ENCODE data around the gene IFNA5. TPM values are rescaled to one million over a fixed set of nuclear protein-coding genes. Genes with fewer than 3 reads are reported as not detected.

IFNA5 gene
- total RNA-seq, 1 experiment from 2014 or later, result not detected

DNA sequence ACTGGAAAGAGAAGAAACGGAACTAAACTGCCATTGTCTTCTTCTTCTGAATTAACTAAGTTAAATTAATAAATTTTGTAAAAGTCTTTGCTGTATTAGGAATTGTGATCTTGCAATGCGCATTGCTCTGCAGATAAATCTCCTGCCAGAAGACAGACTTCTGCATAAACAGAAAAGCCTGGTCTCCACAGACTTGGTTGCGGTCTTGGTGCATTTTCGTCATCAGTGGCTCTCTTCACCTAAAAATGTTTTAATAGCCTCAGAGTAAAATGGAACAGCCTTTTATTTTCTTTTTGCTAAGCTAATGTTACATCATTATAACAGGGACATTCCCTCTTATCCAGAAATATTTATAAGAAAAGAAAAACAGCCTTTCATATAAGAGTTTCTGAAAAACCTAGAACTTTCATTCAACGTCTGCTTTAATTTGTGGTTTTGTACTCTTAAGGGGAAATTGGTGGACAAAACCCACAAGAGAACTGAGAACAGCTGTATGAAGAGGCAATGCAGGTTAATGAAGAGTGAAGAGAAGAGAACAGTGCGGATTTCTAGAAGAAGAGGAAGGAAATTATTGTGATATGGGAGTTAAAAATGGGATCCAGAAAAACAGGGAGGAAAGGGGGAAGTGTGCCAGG lies 10.1 kb downstream of the IFNA5 start:
- H4K20me1 ChIP-seq (ENCODE audit: insufficient read depth), result no peaks in the 10 kb centered on the region
- H2AFZ ChIP-seq (ENCODE audit: low read depth, low read length, poor library complexity, severe bottlenecking), result peak overlapping the region; percentile 8
- H3K9ac ChIP-seq (ENCODE audit: low read length), result no peak overlapping the region
- DNase-seq (ENCODE audit: low read depth, low spot score) (no peak), ATAC-seq (no peak)
- no peaks in the 10 kb centered on the region for H3K27me3 ChIP-seq (ENCODE audit: insufficient read depth, low read length)
- no peaks in the 10 kb centered on the region for H3K9me2 ChIP-seq (ENCODE audit: insufficient read depth)
- no peaks in the 10 kb centered on the region for H3K36me3 ChIP-seq (ENCODE audit: control insufficient read depth in 1 of 2, insufficient read depth in 2 of 2, low read length in 2 of 2)
- no peaks in the 10 kb centered on the region for H3K79me2 ChIP-seq (ENCODE audit: insufficient read depth, low read length)
- BruUV-seq (replicated peaks), result no TSS peak
- no peak overlapping the region for H3K27ac ChIP-seq (ENCODE audit: low read depth, low read length)
- ChIA-PET RAD21 (ENCODE audit: low non-redundant PET in 1 of 2, low total read pairs in 2 of 2, uncharacterized antibody in 2 of 2, unreplicated experiment in 2 of 2) (no interaction called here), POLR2A (no interaction called here), CTCF (no interaction called here)
- no peak for TF ChIP-seq SP1 (IDR thresholded peaks at IDR 0.05; ENCODE audit: low read depth)
- TF ChIP-seq SIN3A (IDR thresholded peaks at IDR 0.05; ENCODE audit: low read depth), result no peak
- TF ChIP-seq, protein P1, sequence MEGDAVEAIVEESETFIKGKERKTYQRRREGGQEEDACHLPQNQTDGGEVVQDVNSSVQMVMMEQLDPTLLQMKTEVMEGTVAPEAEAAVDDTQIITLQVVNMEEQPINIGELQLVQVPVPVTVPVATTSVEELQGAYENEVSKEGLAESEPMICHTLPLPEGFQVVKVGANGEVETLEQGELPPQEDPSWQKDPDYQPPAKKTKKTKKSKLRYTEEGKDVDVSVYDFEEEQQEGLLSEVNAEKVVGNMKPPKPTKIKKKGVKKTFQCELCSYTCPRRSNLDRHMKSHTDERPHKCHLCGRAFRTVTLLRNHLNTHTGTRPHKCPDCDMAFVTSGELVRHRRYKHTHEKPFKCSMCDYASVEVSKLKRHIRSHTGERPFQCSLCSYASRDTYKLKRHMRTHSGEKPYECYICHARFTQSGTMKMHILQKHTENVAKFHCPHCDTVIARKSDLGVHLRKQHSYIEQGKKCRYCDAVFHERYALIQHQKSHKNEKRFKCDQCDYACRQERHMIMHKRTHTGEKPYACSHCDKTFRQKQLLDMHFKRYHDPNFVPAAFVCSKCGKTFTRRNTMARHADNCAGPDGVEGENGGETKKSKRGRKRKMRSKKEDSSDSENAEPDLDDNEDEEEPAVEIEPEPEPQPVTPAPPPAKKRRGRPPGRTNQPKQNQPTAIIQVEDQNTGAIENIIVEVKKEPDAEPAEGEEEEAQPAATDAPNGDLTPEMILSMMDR (IDR thresholded peaks at IDR 0.05 in 2 of 3, conservative IDR thresholded peaks at IDR 0.05 in 1 of 3; ENCODE audit: borderline replicate concordance in 1 of 3, insufficient read depth in 1 of 3, low read depth in 2 of 3, low read length in 2 of 3), result no peak
- TF ChIP-seq RAD21 (IDR thresholded peaks at IDR 0.05; ENCODE audit: low read depth), result no peak
- no peak for TF ChIP-seq TCF7L2 (IDR thresholded peaks at IDR 0.05; ENCODE audit: borderline replicate concordance, extremely low read depth, insufficient read depth, insufficient read length)
- TF ChIP-seq, protein P2, sequence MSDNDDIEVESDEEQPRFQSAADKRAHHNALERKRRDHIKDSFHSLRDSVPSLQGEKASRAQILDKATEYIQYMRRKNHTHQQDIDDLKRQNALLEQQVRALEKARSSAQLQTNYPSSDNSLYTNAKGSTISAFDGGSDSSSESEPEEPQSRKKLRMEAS (IDR thresholded peaks at IDR 0.05), result no peak
- no peak for TF ChIP-seq ZNF274 (IDR thresholded peaks at IDR 0.05; ENCODE audit: low read depth, low read length)
- TF ChIP-seq, protein P3, sequence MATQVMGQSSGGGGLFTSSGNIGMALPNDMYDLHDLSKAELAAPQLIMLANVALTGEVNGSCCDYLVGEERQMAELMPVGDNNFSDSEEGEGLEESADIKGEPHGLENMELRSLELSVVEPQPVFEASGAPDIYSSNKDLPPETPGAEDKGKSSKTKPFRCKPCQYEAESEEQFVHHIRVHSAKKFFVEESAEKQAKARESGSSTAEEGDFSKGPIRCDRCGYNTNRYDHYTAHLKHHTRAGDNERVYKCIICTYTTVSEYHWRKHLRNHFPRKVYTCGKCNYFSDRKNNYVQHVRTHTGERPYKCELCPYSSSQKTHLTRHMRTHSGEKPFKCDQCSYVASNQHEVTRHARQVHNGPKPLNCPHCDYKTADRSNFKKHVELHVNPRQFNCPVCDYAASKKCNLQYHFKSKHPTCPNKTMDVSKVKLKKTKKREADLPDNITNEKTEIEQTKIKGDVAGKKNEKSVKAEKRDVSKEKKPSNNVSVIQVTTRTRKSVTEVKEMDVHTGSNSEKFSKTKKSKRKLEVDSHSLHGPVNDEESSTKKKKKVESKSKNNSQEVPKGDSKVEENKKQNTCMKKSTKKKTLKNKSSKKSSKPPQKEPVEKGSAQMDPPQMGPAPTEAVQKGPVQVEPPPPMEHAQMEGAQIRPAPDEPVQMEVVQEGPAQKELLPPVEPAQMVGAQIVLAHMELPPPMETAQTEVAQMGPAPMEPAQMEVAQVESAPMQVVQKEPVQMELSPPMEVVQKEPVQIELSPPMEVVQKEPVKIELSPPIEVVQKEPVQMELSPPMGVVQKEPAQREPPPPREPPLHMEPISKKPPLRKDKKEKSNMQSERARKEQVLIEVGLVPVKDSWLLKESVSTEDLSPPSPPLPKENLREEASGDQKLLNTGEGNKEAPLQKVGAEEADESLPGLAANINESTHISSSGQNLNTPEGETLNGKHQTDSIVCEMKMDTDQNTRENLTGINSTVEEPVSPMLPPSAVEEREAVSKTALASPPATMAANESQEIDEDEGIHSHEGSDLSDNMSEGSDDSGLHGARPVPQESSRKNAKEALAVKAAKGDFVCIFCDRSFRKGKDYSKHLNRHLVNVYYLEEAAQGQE (IDR thresholded peaks at IDR 0.05; ENCODE audit: low read depth), result no peak
- no peak for TF ChIP-seq POLR2AphosphoS5 (IDR thresholded peaks at IDR 0.05; ENCODE audit: low read depth, low read length)
- TF ChIP-seq, protein P4, sequence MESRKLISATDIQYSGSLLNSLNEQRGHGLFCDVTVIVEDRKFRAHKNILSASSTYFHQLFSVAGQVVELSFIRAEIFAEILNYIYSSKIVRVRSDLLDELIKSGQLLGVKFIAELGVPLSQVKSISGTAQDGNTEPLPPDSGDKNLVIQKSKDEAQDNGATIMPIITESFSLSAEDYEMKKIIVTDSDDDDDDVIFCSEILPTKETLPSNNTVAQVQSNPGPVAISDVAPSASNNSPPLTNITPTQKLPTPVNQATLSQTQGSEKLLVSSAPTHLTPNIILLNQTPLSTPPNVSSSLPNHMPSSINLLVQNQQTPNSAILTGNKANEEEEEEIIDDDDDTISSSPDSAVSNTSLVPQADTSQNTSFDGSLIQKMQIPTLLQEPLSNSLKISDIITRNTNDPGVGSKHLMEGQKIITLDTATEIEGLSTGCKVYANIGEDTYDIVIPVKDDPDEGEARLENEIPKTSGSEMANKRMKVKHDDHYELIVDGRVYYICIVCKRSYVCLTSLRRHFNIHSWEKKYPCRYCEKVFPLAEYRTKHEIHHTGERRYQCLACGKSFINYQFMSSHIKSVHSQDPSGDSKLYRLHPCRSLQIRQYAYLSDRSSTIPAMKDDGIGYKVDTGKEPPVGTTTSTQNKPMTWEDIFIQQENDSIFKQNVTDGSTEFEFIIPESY (IDR thresholded peaks at IDR 0.05; ENCODE audit: extremely low read depth, insufficient replicate concordance, low read length), result no peak
- TF ChIP-seq, protein P5, sequence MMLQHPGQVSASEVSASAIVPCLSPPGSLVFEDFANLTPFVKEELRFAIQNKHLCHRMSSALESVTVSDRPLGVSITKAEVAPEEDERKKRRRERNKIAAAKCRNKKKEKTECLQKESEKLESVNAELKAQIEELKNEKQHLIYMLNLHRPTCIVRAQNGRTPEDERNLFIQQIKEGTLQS (IDR thresholded peaks at IDR 0.05), result no peak
- no peak for TF ChIP-seq ELF1 (IDR thresholded peaks at IDR 0.05; ENCODE audit: borderline replicate concordance, low read depth)
- TF ChIP-seq POLR2A (IDR thresholded peaks at IDR 0.05; ENCODE audit: borderline replicate concordance, extremely low read depth, insufficient read depth, insufficient read length), result no peak
- no peak for TF ChIP-seq YY1 (IDR thresholded peaks at IDR 0.05; ENCODE audit: extremely low read depth, insufficient replicate concordance, low read depth, low read length)
- no peak for TF ChIP-seq EZH2 (IDR thresholded peaks at IDR 0.05)
- intact Hi-C loops (cut with micrococcal nuclease), result no loop called here
- H3K4me2 ChIP-seq (ENCODE audit: low read length), result peak overlapping the region; percentile 40
- H3K4me3 ChIP-seq (replicated peaks in 1 of 2; ENCODE audit: low read depth in 1 of 2, low read length in 2 of 2), result no peak overlapping the region
- H3K9me3 ChIP-seq (ENCODE audit: control insufficient read depth in 1 of 2, insufficient read depth in 1 of 2, low read depth in 1 of 2, low read length in 2 of 2), result no peaks in the 10 kb centered on the region
- H3K4me1 ChIP-seq (ENCODE audit: control insufficient read depth in 1 of 2, insufficient read depth in 2 of 2, low read length in 2 of 2), result peaks cover 13 to 20% of the 10 kb centered on the region in 2 experiments

All from HCT116 (cell line).